ENCODE data around the gene SHANK1.
"Not testable (repeated sequence)": the region's sequence is repeated elsewhere in the genome, so short reads cannot be mapped to it uniquely, and the experiment has no call there.

Gene SHANK1

GRCh38 chr19:50719566-50719965 is at the start of gene SHANK1:
TSS of gene SHANK1 (minus strand) at chr19:50719802. CDS start at chr19:50716919, 2,883 bp downstream.
- no peak for DNase-seq

DNA sequence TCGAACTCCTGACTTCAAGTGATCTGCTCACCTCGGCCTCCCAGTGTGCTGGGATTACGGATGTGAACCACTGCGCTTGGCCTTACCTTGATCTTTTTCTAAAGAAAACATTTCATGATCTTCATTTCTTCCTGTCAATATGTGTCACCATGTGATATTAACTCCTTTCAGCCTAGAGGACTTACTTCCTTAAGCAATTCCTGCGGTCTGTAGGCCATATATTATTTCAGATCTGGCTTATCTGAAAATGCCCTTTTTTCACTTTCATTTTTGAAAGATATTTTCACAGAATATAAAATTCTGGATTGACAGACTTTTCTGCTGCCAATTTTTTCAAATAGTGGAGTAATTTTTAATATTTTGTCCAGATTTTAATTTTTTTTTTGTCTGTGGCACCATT is 48.7 kb upstream of the SHANK1 start:
- DNase-seq, result no peak

GRCh38 chr19:50767263-50767662 is 47.7 kb upstream of the SHANK1 start:
- DNase-seq, result not testable (repeated sequence)

GRCh38 chr19:50766746-50767145 is 47.1 kb upstream of the SHANK1 start:
- DNase-seq, result not testable (repeated sequence)

GRCh38 chr19:50764409-50764808 is 44.8 kb upstream of the SHANK1 start:
- DNase-seq, result no peak

DNA sequence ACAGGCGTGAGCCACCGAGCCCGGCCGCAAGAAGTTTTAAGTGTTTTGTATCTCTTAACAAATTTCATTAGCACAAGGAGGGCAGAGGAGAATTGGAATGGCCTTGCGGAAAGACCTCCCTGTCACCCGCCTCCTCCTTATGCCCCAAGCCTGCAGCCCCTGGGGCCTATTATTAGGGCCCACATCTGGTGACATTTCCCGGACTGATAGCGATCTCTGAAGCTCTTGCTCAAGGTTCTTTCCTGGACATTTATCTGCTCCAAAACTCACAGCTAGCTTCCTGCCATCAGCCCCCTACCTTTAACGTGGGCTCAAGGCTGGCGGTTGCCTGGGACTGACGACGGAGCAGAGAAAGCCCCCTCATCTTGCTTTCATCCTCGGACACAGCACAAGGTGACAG is 43.9 kb upstream of the SHANK1 start:
- not testable (repeated sequence) for DNase-seq

GRCh38 chr19:50761501-50761900 is 41.9 kb upstream of the SHANK1 start:
- DNase-seq, result not testable (repeated sequence)

DNA sequence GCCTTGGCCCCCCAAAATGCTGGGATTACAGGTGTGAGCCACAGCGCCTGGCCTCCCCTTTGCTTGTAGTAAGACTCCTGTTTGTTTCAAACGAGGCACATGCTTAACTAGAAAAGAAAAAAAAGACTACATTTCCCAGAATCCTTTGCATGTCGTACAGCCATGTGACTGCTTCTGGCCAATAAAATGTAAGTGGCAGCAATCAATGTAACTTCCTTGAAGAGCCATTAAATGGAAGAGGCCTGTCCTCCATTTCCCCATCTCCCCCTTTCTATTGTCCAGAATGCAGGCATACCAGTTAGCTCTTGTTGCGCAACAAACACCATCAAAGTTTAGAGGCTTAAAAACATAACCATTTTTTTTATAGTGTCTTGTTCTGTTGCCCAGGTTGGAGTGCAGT is 40.3 kb upstream of the SHANK1 start:
- no peak for DNase-seq

DNA sequence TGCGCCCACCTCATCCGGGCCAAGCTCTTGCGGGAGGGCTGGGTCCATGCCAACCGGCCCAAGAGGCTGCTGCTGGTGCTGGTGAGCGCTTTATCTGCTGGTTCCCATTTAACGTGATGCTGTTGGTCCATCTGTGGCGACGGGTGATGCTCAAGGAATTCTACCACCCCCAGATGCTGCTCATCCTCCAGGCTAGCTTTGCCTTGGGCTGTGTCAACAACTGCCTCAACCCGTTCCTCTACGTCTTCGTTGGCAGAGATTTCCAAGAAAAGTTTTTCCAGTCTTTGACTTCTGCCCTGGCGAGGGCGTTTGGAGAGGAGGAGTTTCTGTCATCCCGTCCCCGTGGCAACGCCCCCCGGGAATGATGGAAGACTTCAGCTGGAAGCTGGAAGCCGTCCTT is 39.5 kb upstream of the SHANK1 start:
- DNase-seq, result not testable (repeated sequence)

- not testable (repeated sequence) for DNase-seq
These were observed 38.0 kb upstream of the SHANK1 start for GRCh38 chr19:50757624-50758023.

DNA sequence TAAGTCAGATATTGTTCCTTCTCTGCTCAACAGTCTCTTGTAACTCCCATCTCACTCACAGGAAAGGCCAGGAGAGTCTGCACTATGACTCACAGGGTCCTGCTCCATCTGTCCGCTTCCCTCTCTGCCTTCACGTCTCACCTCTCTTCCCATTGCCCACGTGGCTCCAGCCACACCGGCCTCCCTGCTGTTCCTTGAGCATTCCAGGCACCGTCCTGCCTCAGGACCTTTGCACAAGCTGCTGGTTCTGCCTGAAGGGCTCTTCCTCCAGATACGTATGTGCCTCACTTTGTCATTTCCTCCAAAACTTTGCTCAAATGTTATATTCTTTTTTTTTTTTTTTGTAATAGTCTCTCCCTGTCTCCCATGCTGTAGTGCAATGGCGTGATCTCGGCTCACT is 36.6 kb upstream of the SHANK1 start:
- not testable (repeated sequence) for DNase-seq

- no peak for DNase-seq
These were observed 34.3 kb upstream of the SHANK1 start for GRCh38 chr19:50753879-50754278.

DNA sequence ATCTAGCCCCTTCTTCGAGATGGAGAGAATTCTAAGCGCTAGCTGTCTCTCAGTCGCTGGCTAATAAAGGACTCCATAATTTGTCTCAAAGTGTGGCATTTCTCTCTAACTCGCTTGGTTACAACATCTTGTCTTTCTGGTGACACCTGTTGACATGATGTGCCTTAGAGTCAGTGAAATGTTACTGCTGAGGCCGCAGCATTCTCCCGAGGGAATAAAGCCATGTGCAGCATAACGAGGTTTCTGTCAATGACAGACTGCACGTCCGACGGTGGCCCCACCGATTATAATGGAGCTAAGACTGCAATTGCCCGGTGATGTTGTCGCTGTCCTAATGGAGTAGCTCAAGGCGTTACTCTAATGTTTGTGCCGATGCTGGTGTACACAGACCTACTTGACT is 30.4 kb upstream of the SHANK1 start:
- DNase-seq, result no peak

GRCh38 chr19:50749490-50749889 is 29.9 kb upstream of the SHANK1 start:
- no peak for DNase-seq

DNA sequence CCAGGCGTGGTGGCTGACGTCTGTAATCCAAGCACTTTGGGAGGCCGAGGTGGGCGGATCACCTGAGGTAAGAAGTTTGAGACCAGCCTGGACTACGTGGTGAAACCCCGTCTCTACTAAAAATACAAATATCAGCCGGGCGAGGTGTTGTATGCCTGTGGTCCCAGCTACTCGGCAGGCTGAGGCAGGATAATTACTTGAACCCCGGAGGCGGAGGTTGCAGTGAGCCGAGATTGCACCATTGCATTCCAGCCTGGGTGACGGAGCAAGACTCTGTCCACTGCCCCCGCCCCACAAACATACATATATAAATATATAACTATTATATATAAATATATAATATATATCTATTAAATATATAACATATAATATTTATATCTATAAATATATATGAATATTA is 27.5 kb upstream of the SHANK1 start:
- not testable (repeated sequence) for DNase-seq

GRCh38 chr19:50745221-50745620 is 25.6 kb upstream of the SHANK1 start:
- DNase-seq, result no peak

DNA sequence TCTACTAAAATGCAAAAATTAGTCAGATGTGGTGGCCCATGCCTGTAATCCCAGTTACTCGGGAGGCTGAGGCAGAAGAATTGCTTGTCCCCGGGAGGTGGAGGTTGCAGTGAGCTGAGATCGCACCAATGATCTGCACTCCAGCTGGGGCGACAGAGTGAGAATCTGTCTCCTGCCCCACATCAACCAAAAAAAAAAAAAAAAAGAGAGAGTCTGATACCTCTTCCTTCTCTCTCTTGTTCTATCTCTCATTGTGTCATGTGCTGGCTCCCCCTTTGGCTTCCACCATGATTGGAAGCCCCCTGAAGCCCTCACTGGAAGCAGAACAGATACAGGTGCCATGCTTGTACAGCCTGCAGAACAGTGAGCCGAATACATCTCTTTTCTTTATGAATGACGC is 23.9 kb upstream of the SHANK1 start:
- DNase-seq, result no peak

GRCh38 chr19:50741179-50741933 is 21.8 kb upstream of the SHANK1 start:
- DNase-seq, result no peak

GRCh38 chr19:50739914-50740426 is 20.4 kb upstream of the SHANK1 start:
- DNase-seq, result no peak

DNA sequence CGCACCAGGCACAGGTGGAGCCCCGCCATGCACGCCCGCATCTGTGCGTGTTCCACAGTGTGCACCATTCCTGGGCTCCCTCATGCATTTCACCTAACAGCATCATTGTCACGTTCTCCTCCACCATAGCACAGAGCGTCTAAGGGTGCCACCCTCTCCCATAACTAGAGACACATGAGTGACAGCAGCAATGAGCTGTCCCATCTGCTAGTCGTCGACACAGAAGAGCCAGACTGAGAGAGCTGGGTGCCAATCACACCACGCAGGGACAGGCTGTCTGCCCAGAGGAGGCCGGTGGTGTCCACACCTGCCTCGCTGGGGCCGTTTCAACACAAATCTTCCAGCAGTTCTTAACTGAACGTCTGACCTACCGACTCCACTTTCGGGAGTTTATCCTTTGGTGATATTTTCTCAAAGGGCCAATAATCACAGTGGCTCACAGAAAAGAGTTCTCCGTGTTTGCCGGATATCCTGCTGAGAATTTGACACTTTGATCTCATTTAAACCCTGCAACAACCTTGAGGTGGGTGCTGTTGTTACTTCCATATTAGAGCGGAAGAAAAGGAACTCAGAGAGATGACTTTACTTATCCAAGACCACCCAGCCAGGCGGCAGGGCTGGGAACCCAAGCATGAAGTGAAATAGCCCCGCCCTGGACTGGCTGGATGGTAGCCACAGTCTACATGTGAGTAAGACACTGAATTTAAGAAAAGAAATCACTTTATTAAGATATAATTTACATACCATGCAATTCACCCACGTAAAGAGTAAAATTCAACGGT is 19.7 kb upstream of the SHANK1 start:
- no peak for DNase-seq

GRCh38 chr19:50736338-50736737 is 16.7 kb upstream of the SHANK1 start:
- no peak for DNase-seq

GRCh38 chr19:50735869-50736268 is 16.3 kb upstream of the SHANK1 start:
- DNase-seq, result no peak

GRCh38 chr19:50729894-50730293 is 10.3 kb upstream of the SHANK1 start:
- no peak for DNase-seq
